ENCODE data around the gene CNGB1.
"Not testable (repeated sequence)": the region's sequence is repeated elsewhere in the genome, so short reads cannot be mapped to it uniquely, and the experiment has no call there.

CNGB1 gene

GRCh38 chr16:57876210-57876609 lies 94.7 kb downstream of the CNGB1 start:
- no peak for DNase-seq (ENCODE audit: low read depth, low spot score)
- no peaks in the 10 kb centered on the region for H3K4me1 ChIP-seq (ENCODE audit: control insufficient read depth, insufficient read depth, low read length)
- no peak overlapping the region for H3K27ac ChIP-seq (ENCODE audit: low read length)
- no peaks in the 10 kb centered on the region for H3K36me3 ChIP-seq (ENCODE audit: control insufficient read depth, insufficient read depth, low read length)
- no peaks in the 10 kb centered on the region for H3K27me3 ChIP-seq (ENCODE audit: control insufficient read depth, insufficient read depth, low read length)
- WGBS (ENCODE audit: insufficient coverage, insufficient read length) = no CpG with 5 or more reads among the region's 4 CpGs
- H3K9me3 ChIP-seq (ENCODE audit: control insufficient read depth, insufficient read depth, low read length) = no peaks in the 10 kb centered on the region
- H3K4me3 ChIP-seq (ENCODE audit: low read length) = no peak overlapping the region

- Histone ChIP-seq H3K9me3 (ENCODE audit: control insufficient read depth, insufficient read depth, low read length) (no peaks in the 10 kb centered on the region), H3K4me3 (ENCODE audit: low read length) (no peak overlapping the region), H3K27ac (ENCODE audit: low read length) (no peak overlapping the region), H3K27me3 (ENCODE audit: control insufficient read depth, insufficient read depth, low read length) (no peaks in the 10 kb centered on the region), H3K4me1 (ENCODE audit: control insufficient read depth, insufficient read depth, low read length) (no peaks in the 10 kb centered on the region), H3K36me3 (ENCODE audit: control insufficient read depth, insufficient read depth, low read length) (no peaks in the 10 kb centered on the region)
- DNase-seq (ENCODE audit: low read depth, low spot score) = no peak
- no CpG with 5 or more reads among the region's 5 CpGs for WGBS (ENCODE audit: insufficient coverage, insufficient read length)
Measured at GRCh38 chr16:57875347-57875746, 95.6 kb downstream of the CNGB1 start.

- H3K27ac ChIP-seq (ENCODE audit: low read length) = no peak overlapping the region
- no peaks in the 10 kb centered on the region for H3K4me1 ChIP-seq (ENCODE audit: control insufficient read depth, insufficient read depth, low read length)
- H3K9me3 ChIP-seq (ENCODE audit: control insufficient read depth, insufficient read depth, low read length) = no peaks in the 10 kb centered on the region
- no peaks in the 10 kb centered on the region for H3K36me3 ChIP-seq (ENCODE audit: control insufficient read depth, insufficient read depth, low read length)
- no peak for DNase-seq (ENCODE audit: low read depth, low spot score)
- H3K27me3 ChIP-seq (ENCODE audit: control insufficient read depth, insufficient read depth, low read length) = no peaks in the 10 kb centered on the region
- no peak overlapping the region for H3K4me3 ChIP-seq (ENCODE audit: low read length)
- no CpG with 5 or more reads among the region's 11 CpGs for WGBS (ENCODE audit: insufficient coverage, insufficient read length)
Measured at GRCh38 chr16:57873218-57873617, 97.7 kb downstream of the CNGB1 start.

- H3K9me3 ChIP-seq (ENCODE audit: control insufficient read depth, insufficient read depth, low read length); H3K36me3 ChIP-seq (ENCODE audit: control insufficient read depth, insufficient read depth, low read length); H3K4me1 ChIP-seq (ENCODE audit: control insufficient read depth, insufficient read depth, low read length); H3K27ac ChIP-seq (ENCODE audit: low read length); H3K4me3 ChIP-seq (ENCODE audit: low read length); DNase-seq (ENCODE audit: low read depth, low spot score); H3K27me3 ChIP-seq (ENCODE audit: control insufficient read depth, insufficient read depth, low read length): not testable (repeated sequence)
- WGBS (ENCODE audit: insufficient coverage, insufficient read length) = no CpG with 5 or more reads among the region's 12 CpGs
Measured at GRCh38 chr16:57872764-57873163, 98.2 kb downstream of the CNGB1 start.

GRCh38 chr16:57871456-57871855 lies 99.5 kb downstream of the CNGB1 start:
- Histone ChIP-seq H3K36me3 (ENCODE audit: control insufficient read depth, insufficient read depth, low read length) (no peaks in the 10 kb centered on the region), H3K9me3 (ENCODE audit: control insufficient read depth, insufficient read depth, low read length) (no peaks in the 10 kb centered on the region), H3K27me3 (ENCODE audit: control insufficient read depth, insufficient read depth, low read length) (no peaks in the 10 kb centered on the region), H3K27ac (ENCODE audit: low read length) (no peak overlapping the region), H3K4me3 (ENCODE audit: low read length) (no peak overlapping the region), H3K4me1 (ENCODE audit: control insufficient read depth, insufficient read depth, low read length) (no peaks in the 10 kb centered on the region)
- no CpG with 5 or more reads among the region's 1 CpG for WGBS (ENCODE audit: insufficient coverage, insufficient read length)
- DNase-seq (ENCODE audit: low read depth, low spot score) = no peak

GRCh38 chr16:57870753-57871454 lies 100.0 kb downstream of the CNGB1 start:
- Histone ChIP-seq H3K4me1 (ENCODE audit: control insufficient read depth, insufficient read depth, low read length) (no peaks in the 10 kb centered on the region), H3K4me3 (ENCODE audit: low read length) (no peak overlapping the region), H3K27me3 (ENCODE audit: control insufficient read depth, insufficient read depth, low read length) (no peaks in the 10 kb centered on the region), H3K27ac (ENCODE audit: low read length) (no peak overlapping the region), H3K9me3 (ENCODE audit: control insufficient read depth, insufficient read depth, low read length) (no peaks in the 10 kb centered on the region), H3K36me3 (ENCODE audit: control insufficient read depth, insufficient read depth, low read length) (no peaks in the 10 kb centered on the region)
- DNase-seq (ENCODE audit: low read depth, low spot score) = no peak
- WGBS (ENCODE audit: insufficient coverage, insufficient read length) = no CpG with 5 or more reads among the region's 7 CpGs

- Histone ChIP-seq H3K27me3 (ENCODE audit: control insufficient read depth, insufficient read depth, low read length) (no peaks in the 10 kb centered on the region), H3K27ac (ENCODE audit: low read length) (no peak overlapping the region), H3K4me1 (ENCODE audit: control insufficient read depth, insufficient read depth, low read length) (no peaks in the 10 kb centered on the region), H3K4me3 (ENCODE audit: low read length) (no peak overlapping the region), H3K9me3 (ENCODE audit: control insufficient read depth, insufficient read depth, low read length) (no peaks in the 10 kb centered on the region), H3K36me3 (ENCODE audit: control insufficient read depth, insufficient read depth, low read length) (no peaks in the 10 kb centered on the region)
- DNase-seq (ENCODE audit: low read depth, low spot score) = no peak
- no CpG with 5 or more reads among the region's 13 CpGs for WGBS (ENCODE audit: insufficient coverage, insufficient read length)
Measured at GRCh38 chr16:57868913-57869520, 101.9 kb downstream of the CNGB1 start.

GRCh38 chr16:57867000-57867561 lies 103.8 kb downstream of the CNGB1 start:
- H3K27ac ChIP-seq (ENCODE audit: low read length) = no peak overlapping the region
- H3K9me3 ChIP-seq (ENCODE audit: control insufficient read depth, insufficient read depth, low read length) = no peaks in the 10 kb centered on the region
- no peak overlapping the region for H3K4me3 ChIP-seq (ENCODE audit: low read length)
- no peak for DNase-seq (ENCODE audit: low read depth, low spot score)
- H3K36me3 ChIP-seq (ENCODE audit: control insufficient read depth, insufficient read depth, low read length) = no peaks in the 10 kb centered on the region
- peaks cover 3% of the 10 kb centered on the region for H3K4me1 ChIP-seq (ENCODE audit: control insufficient read depth, insufficient read depth, low read length)
- no peaks in the 10 kb centered on the region for H3K27me3 ChIP-seq (ENCODE audit: control insufficient read depth, insufficient read depth, low read length)
- no CpG with 5 or more reads among the region's 6 CpGs for WGBS (ENCODE audit: insufficient coverage, insufficient read length)

- Histone ChIP-seq H3K27ac (ENCODE audit: low read length) (no peak overlapping the region), H3K4me1 (ENCODE audit: control insufficient read depth, insufficient read depth, low read length) (peaks cover 3% of the 10 kb centered on the region), H3K36me3 (ENCODE audit: control insufficient read depth, insufficient read depth, low read length) (no peaks in the 10 kb centered on the region), H3K27me3 (ENCODE audit: control insufficient read depth, insufficient read depth, low read length) (no peaks in the 10 kb centered on the region), H3K4me3 (ENCODE audit: low read length) (no peak overlapping the region), H3K9me3 (ENCODE audit: control insufficient read depth, insufficient read depth, low read length) (no peaks in the 10 kb centered on the region)
- no CpG with 5 or more reads among the region's 4 CpGs for WGBS (ENCODE audit: insufficient coverage, insufficient read length)
- DNase-seq (ENCODE audit: low read depth, low spot score) = no peak
Measured at GRCh38 chr16:57866529-57866918, 104.4 kb downstream of the CNGB1 start.

- Histone ChIP-seq H3K27ac (ENCODE audit: low read length) (no peak overlapping the region), H3K36me3 (ENCODE audit: control insufficient read depth, insufficient read depth, low read length) (no peaks in the 10 kb centered on the region), H3K4me1 (ENCODE audit: control insufficient read depth, insufficient read depth, low read length) (peaks cover 3% of the 10 kb centered on the region), H3K9me3 (ENCODE audit: control insufficient read depth, insufficient read depth, low read length) (no peaks in the 10 kb centered on the region), H3K4me3 (ENCODE audit: low read length) (no peak overlapping the region), H3K27me3 (ENCODE audit: control insufficient read depth, insufficient read depth, low read length) (no peaks in the 10 kb centered on the region)
- no peak for DNase-seq (ENCODE audit: low read depth, low spot score)
- WGBS (ENCODE audit: insufficient coverage, insufficient read length) = no CpG with 5 or more reads among the region's 9 CpGs
Measured at GRCh38 chr16:57865746-57866528, 105.0 kb downstream of the CNGB1 start.

All from iPS DF 6.9 (cell line).